ENCODE results near the gene MBP. TPM values are rescaled to one million over a fixed set of nuclear protein-coding genes. Genes with fewer than 3 reads are reported as not detected.

Gene MBP
- total and polyA plus RNA-seq, 2 donors from 2014 or later, result 15.1 to 61.2 TPM

- TF ChIP-seq, protein P1, sequence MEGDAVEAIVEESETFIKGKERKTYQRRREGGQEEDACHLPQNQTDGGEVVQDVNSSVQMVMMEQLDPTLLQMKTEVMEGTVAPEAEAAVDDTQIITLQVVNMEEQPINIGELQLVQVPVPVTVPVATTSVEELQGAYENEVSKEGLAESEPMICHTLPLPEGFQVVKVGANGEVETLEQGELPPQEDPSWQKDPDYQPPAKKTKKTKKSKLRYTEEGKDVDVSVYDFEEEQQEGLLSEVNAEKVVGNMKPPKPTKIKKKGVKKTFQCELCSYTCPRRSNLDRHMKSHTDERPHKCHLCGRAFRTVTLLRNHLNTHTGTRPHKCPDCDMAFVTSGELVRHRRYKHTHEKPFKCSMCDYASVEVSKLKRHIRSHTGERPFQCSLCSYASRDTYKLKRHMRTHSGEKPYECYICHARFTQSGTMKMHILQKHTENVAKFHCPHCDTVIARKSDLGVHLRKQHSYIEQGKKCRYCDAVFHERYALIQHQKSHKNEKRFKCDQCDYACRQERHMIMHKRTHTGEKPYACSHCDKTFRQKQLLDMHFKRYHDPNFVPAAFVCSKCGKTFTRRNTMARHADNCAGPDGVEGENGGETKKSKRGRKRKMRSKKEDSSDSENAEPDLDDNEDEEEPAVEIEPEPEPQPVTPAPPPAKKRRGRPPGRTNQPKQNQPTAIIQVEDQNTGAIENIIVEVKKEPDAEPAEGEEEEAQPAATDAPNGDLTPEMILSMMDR (IDR thresholded peaks at IDR 0.05; ENCODE audit: borderline replicate concordance, extremely low read depth, insufficient read depth), result no peak
- H3K27ac ChIP-seq (ENCODE audit: low read depth in 2 of 2, low read length in 2 of 2), result no peak overlapping the region
- H3K9me3 ChIP-seq (ENCODE audit: control insufficient read depth in 2 of 3, insufficient read depth in 1 of 3, low read length in 3 of 3), result no peaks in the 10 kb centered on the region
- intact Hi-C loops (cut with DNase I), result no loop called here
- H3K4me1 ChIP-seq (ENCODE audit: control insufficient read depth in 2 of 3, insufficient read depth in 2 of 3, low read depth in 1 of 3, low read length in 3 of 3), result no peaks in the 10 kb centered on the region
- H3K4me3 ChIP-seq (ENCODE audit: low read length in 3 of 3), result no peak overlapping the region
- H3K9ac ChIP-seq (ENCODE audit: low read length in 3 of 3), result no peak overlapping the region
- H3K36me3 ChIP-seq (ENCODE audit: control insufficient read depth in 2 of 3, insufficient read depth in 3 of 3, low read length in 3 of 3), result no peaks in the 10 kb centered on the region
- FAIRE-seq (no peak), DNase-seq (peak in 3 of 5 donors; percentile 27 to 51 (median 42))
- H3K27me3 ChIP-seq (ENCODE audit: control insufficient read depth, insufficient read depth, low read length), result no peaks in the 10 kb centered on the region
Measured at GRCh38 chr18:77165503-77166188, 33.1 kb upstream of the MBP start.

GRCh38 chr18:77164763-77165485 is 32.3 kb upstream of the MBP start:
- H3K36me3 ChIP-seq (ENCODE audit: control insufficient read depth in 2 of 3, insufficient read depth in 3 of 3, low read length in 3 of 3), result no peaks in the 10 kb centered on the region
- no peaks in the 10 kb centered on the region for H3K9me3 ChIP-seq (ENCODE audit: control insufficient read depth in 2 of 3, insufficient read depth in 1 of 3, low read length in 3 of 3)
- intact Hi-C loops (cut with DNase I), result no loop called here
- peak; percentile 53 to 81 (median 64) for DNase-seq
- TF ChIP-seq, protein P1 (IDR thresholded peaks at IDR 0.05; ENCODE audit: borderline replicate concordance, extremely low read depth, insufficient read depth), result no peak
- H3K27ac ChIP-seq (ENCODE audit: low read depth in 2 of 2, low read length in 2 of 2), result no peak overlapping the region
- no peak overlapping the region for H3K4me3 ChIP-seq (ENCODE audit: low read length in 3 of 3)
- no peaks in the 10 kb centered on the region for H3K27me3 ChIP-seq (ENCODE audit: control insufficient read depth, insufficient read depth, low read length)
- no peak for FAIRE-seq
- no peaks in the 10 kb centered on the region for H3K4me1 ChIP-seq (ENCODE audit: control insufficient read depth in 2 of 3, insufficient read depth in 2 of 3, low read depth in 1 of 3, low read length in 3 of 3)
- H3K9ac ChIP-seq (ENCODE audit: low read length in 3 of 3), result no peak overlapping the region

GRCh38 chr18:77164026-77164425 is 31.4 kb upstream of the MBP start:
- Histone ChIP-seq H3K36me3 (ENCODE audit: control insufficient read depth in 2 of 3, insufficient read depth in 3 of 3, low read length in 3 of 3) (no peaks in the 10 kb centered on the region), H3K27ac (ENCODE audit: low read depth in 2 of 2, low read length in 2 of 2) (no peak overlapping the region), H3K9me3 (ENCODE audit: control insufficient read depth in 2 of 3, insufficient read depth in 1 of 3, low read length in 3 of 3) (no peaks in the 10 kb centered on the region), H3K4me3 (ENCODE audit: low read length in 3 of 3) (no peak overlapping the region), H3K27me3 (ENCODE audit: control insufficient read depth, insufficient read depth, low read length) (no peaks in the 10 kb centered on the region), H3K4me1 (ENCODE audit: control insufficient read depth in 2 of 3, insufficient read depth in 2 of 3, low read depth in 1 of 3, low read length in 3 of 3) (no peaks in the 10 kb centered on the region), H3K9ac (ENCODE audit: low read length in 3 of 3) (no peak overlapping the region)
- intact Hi-C loops (cut with DNase I), result no loop called here
- DNase-seq, result no peak
- TF ChIP-seq, protein P1 (IDR thresholded peaks at IDR 0.05; ENCODE audit: borderline replicate concordance, extremely low read depth, insufficient read depth), result no peak
- FAIRE-seq, result no peak
